ENCODE measurements around the gene SHC2. TPM values are rescaled to one million over a fixed set of nuclear protein-coding genes. Genes with fewer than 3 reads are reported as not detected.

The SHC2 gene
- total RNA-seq, 1 donor from 2014 or later, result 26.0 TPM

DNA sequence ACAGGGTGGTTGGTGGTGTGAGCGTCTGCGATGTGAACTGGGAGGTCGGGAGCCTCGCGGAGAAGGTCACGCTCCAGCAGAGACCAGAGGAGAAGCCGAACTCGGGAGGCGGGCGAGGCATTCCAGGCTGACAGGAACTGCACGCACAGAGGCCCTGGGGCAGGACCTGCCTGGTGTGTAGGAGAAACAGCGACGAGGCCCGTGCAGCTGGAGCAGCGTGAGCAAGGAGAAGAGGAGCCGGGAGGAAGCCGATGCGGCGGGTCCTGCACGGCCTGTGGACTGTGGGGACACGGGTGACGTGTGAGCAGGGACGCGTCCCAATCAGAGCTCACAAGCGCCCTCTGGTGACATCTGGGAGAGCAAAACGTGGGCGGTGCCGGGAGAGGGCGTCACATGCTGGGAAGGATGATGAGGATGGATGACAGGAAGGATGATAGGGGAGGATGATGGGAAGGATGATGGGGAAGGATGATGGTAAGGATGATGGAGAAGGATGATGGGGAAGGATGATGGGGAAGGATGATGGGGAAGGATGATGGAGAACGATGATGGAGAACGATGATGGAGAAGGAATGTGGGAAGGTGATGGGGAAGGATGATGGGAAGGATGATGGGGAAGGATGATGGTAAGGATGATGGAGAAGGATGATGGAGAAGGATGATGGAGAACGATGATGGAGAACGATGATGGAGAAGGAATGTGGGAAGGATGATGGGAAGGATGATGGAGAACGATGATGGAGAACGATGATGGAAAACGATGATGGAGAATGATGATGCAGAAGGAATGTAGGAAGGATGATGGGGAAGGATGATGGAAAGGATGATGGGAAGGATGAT, 19.4 kb upstream of the SHC2 start:
- H3K27ac ChIP-seq, result no peak overlapping the region
- no peak overlapping the region for H3K4me3 ChIP-seq
- H3K4me1 ChIP-seq, result no peaks in the 10 kb centered on the region
- DNase-seq (ENCODE audit: extremely low spot score in 2 of 2), result no peak
- intact Hi-C loops (cut with DNase I), result no loop called here
- H3K9me3 ChIP-seq, result no peaks in the 10 kb centered on the region
- no peaks in the 10 kb centered on the region for H3K27me3 ChIP-seq
- no peak for TF ChIP-seq POLR2AphosphoS5 (IDR thresholded peaks at IDR 0.05; ENCODE audit: insufficient read depth in 1 of 2, low read depth in 1 of 2)
- TF ChIP-seq, protein P1, sequence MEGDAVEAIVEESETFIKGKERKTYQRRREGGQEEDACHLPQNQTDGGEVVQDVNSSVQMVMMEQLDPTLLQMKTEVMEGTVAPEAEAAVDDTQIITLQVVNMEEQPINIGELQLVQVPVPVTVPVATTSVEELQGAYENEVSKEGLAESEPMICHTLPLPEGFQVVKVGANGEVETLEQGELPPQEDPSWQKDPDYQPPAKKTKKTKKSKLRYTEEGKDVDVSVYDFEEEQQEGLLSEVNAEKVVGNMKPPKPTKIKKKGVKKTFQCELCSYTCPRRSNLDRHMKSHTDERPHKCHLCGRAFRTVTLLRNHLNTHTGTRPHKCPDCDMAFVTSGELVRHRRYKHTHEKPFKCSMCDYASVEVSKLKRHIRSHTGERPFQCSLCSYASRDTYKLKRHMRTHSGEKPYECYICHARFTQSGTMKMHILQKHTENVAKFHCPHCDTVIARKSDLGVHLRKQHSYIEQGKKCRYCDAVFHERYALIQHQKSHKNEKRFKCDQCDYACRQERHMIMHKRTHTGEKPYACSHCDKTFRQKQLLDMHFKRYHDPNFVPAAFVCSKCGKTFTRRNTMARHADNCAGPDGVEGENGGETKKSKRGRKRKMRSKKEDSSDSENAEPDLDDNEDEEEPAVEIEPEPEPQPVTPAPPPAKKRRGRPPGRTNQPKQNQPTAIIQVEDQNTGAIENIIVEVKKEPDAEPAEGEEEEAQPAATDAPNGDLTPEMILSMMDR (IDR thresholded peaks at IDR 0.05), result peak in 1 of 3 experiments; percentile 58
- no peaks in the 10 kb centered on the region for H3K36me3 ChIP-seq

DNA sequence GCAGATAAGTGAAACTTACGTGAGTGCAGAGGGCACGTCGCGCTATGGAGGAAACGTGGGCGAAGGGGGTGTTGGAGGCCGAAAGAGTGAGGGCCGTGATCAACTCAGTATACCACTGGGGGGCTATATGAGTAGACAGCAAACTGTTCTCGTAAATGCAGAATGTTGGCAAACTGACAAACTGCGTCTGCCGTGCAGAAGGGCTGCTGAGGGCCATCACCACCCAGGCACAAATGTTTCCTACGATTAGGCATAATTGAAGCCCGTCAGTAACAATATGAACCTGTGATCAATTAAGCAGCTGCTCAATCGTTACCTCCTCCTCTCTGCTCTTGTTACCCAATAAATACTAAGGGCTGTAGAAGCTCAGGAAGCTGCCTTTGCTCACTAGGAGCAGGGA, 18.1 kb upstream of the SHC2 start:
- Histone ChIP-seq H3K27me3 (no peaks in the 10 kb centered on the region), H3K36me3 (no peaks in the 10 kb centered on the region), H3K9me3 (no peaks in the 10 kb centered on the region), H3K4me3 (no peak overlapping the region), H3K4me1 (no peaks in the 10 kb centered on the region), H3K27ac (no peak overlapping the region)
- no peak for DNase-seq (ENCODE audit: extremely low spot score in 2 of 2)
- intact Hi-C loops (cut with DNase I), result no loop called here
- TF ChIP-seq POLR2AphosphoS5 (IDR thresholded peaks at IDR 0.05; ENCODE audit: insufficient read depth in 1 of 2, low read depth in 1 of 2), result no peak

DNA sequence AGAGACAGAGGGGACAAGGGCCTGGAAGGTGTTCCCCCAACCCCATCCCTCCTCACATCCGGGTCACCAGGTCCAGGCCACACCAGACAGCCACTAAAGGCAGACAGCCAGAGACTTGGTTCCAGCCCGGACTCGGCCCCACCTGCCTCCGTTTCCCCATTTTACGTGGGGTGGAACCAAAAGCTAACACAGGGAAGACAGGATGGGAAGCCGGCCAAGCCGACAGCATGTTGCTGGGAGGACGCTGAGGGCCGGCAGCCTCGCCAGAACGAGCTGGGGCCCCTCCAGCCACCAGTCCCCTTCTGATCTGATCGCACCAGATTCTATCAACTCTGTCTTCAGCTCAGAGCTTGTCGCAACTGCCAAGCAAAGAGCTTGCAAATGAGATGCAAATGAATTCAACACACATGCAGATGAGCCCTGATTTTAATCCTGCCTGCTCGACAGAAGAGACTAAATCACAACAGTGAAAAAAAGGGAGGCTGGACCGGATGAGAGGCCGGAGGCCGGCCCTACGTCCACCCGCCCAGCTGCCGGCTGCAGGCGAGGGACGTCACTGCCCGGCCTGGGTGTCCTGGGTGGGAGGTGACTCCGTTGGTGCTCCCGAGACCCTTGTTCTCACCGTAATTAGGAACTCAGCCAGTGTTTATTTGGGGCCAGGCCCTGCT, 17.5 kb upstream of the SHC2 start:
- no peak overlapping the region for H3K4me3 ChIP-seq
- no peaks in the 10 kb centered on the region for H3K4me1 ChIP-seq
- H3K9me3 ChIP-seq, result no peaks in the 10 kb centered on the region
- no peak for DNase-seq (ENCODE audit: extremely low spot score in 2 of 2)
- intact Hi-C loops (cut with DNase I), result no loop called here
- H3K36me3 ChIP-seq, result no peaks in the 10 kb centered on the region
- H3K27ac ChIP-seq, result no peak overlapping the region
- TF ChIP-seq POLR2AphosphoS5 (IDR thresholded peaks at IDR 0.05; ENCODE audit: insufficient read depth in 1 of 2, low read depth in 1 of 2) (no peak), POLR2A (IDR thresholded peaks at IDR 0.05) (no peak)
- TF ChIP-seq, protein P1 (IDR thresholded peaks at IDR 0.05), result no peak
- H3K27me3 ChIP-seq, result no peaks in the 10 kb centered on the region

DNA sequence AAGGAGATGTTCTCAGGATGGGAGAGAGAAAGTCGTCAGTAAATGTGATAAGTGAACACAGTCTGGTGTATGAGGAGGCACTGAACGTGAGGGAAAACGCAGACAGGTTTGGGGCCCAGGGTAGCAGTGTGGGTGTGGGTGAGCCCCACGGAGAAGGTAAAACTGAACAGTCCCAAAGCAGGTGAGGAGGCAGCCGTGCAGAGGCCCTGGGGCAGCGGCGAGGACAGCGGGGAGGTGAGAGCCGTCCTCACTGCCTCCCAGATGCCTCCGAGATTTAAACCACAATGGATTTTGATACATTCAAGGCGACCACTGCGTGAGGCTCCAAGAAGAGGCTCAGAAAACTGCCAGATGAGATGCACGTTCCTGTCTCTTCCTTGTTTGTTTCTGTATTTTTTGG, 14.5 kb upstream of the SHC2 start:
- no peaks in the 10 kb centered on the region for H3K36me3 ChIP-seq
- H3K9me3 ChIP-seq, result no peaks in the 10 kb centered on the region
- H3K4me3 ChIP-seq, result no peak overlapping the region
- TF ChIP-seq POLR2AphosphoS5 (IDR thresholded peaks at IDR 0.05; ENCODE audit: insufficient read depth in 1 of 2, low read depth in 1 of 2) (no peak), POLR2A (IDR thresholded peaks at IDR 0.05) (no peak)
- TF ChIP-seq, protein P1 (IDR thresholded peaks at IDR 0.05), result no peak
- no peak for DNase-seq (ENCODE audit: extremely low spot score in 2 of 2)
- no peak overlapping the region for H3K27ac ChIP-seq
- H3K4me1 ChIP-seq, result no peaks in the 10 kb centered on the region
- intact Hi-C loops (cut with DNase I), result no loop called here
- no peaks in the 10 kb centered on the region for H3K27me3 ChIP-seq

DNA sequence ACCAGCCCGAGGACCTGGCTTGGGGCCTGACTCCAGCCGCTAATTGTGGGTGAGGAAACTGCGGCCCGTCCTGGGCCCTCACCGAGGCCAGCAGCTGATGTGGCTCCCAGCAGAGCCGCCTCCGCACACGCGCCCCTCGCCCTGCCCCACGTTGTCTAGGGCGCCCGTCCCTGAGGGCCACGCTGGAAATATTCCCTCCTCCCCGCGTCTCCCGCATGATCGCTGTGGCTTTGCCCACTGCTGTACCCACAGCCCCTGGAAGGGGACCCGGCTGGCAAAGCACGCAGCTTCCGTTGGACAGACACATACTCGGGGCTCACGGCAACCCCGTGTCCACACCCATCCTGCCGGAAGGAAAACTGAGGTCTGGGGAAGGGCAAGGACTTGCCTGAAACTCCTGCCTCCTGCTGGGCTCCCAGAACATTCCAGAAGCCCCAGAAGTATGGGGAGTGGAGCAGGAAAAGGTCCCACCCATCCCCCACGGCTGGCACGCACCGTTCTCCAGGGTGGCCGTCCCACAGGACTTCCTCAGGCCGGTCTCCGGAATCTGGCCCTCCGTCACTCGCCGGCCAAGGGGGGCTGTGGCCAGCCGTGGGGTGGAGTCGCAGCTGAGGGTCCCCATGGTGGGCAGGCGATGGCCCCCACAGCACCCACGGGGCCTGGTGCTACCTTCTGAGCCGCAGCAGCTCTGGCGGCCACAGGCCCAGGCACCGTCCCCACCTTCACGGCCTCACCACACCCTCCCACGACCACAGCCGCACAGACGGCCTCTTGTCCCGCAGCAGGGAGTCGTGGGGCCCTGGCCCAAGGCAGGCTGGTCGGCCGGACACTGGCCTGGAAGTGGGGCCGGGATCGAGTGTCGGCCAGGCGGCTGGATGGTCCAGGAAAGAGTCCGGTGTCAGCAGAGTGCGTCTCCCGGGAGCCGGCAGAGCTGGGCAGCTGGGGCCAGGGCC, 13.6 kb upstream of the SHC2 start:
- TF ChIP-seq POLR2A (IDR thresholded peaks at IDR 0.05) (no peak), POLR2AphosphoS5 (IDR thresholded peaks at IDR 0.05; ENCODE audit: insufficient read depth in 1 of 2, low read depth in 1 of 2) (no peak)
- Histone ChIP-seq H3K4me3 (no peak overlapping the region), H3K9me3 (no peaks in the 10 kb centered on the region), H3K4me1 (no peaks in the 10 kb centered on the region), H3K27me3 (no peaks in the 10 kb centered on the region), H3K36me3 (no peaks in the 10 kb centered on the region), H3K27ac (no peak overlapping the region)
- intact Hi-C loops (cut with DNase I), result no loop called here
- no peak for DNase-seq (ENCODE audit: extremely low spot score in 2 of 2)

Measured in vagina (tissue), 2 donors.